PFSK-1 (cell line): ENCODE data around the gene AKAP9.

Source experiments
- FOXP2 ChIP-seq: optimal IDR thresholded peaks from 2 replicates; pipeline ENCODE3; 2011; ENCODE audit warnings: borderline replicate concordance, control low read depth, inconsistent platforms; ENCODE audit not compliant: insufficient read depth; ENCODE audit errors: extremely low read length, extremely low read depth
- SIN3A ChIP-seq: IDR thresholded peaks from 2 replicates; pipeline ENCODE4 v1.6.1; 2012; ENCODE audit warnings: mild to moderate bottlenecking, low read length, moderate library complexity, borderline replicate concordance; ENCODE audit not compliant: insufficient read depth
- TAF1 ChIP-seq: IDR thresholded peaks from 2 replicates; pipeline ENCODE4 v1.6.1; 2012; ENCODE audit warnings: low read length, control low read depth, borderline replicate concordance; ENCODE audit not compliant: insufficient read depth

GRCh38 chr7:91929463-91929862, 11.2 kb upstream of the AKAP9 start:
- TF ChIP-seq FOXP2 (no peak), TAF1 (no peak), SIN3A (no peak)
